IPS-NIHi7 (cell line): ENCODE data around the gene TMEM190.

ENCODE experiments used
- DNase-seq: peaks from one replicate; pipeline ENCODE4 v3.0.0; 2012; ENCODE audit warnings: mixed read lengths; ENCODE audit errors: extremely low spot score

TMEM190 gene

DNA sequence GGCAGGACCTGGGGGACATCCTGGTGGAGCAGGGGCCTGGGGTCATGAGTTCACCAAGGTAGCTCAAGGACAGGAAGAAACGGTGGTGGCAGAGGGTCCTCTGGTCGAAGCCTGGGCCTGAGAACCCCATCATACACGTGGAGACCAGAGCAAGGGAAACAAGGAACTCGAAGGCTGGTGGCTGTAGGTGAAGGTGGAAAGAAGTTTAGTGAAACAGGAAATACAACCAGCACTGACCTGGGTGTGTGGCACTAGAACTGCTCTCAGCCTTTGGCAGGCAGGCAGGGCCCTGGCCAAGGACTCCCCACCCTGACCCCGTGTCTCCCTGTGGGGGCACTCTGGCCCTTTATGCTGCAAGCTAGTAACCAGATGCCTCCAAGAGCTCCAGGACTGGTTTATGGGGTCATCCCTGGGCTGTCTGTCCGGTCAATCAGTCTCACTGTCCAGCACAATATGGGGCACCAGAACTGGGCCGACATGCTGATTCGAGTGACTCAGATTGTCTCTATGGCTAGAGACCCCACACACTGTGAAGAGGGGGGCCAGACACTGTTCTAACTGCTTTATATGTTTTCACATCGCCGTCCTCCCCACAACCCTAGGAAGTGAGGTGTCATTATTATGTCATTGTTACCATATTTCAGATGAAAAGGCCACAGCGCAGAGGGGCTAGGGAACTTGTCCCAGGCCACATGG, 25.9 kb upstream of the TMEM190 start:
- no peak for DNase-seq

GRCh38 chr19:55352040-55352439, 24.6 kb upstream of the TMEM190 start:
- no peak for DNase-seq

DNA sequence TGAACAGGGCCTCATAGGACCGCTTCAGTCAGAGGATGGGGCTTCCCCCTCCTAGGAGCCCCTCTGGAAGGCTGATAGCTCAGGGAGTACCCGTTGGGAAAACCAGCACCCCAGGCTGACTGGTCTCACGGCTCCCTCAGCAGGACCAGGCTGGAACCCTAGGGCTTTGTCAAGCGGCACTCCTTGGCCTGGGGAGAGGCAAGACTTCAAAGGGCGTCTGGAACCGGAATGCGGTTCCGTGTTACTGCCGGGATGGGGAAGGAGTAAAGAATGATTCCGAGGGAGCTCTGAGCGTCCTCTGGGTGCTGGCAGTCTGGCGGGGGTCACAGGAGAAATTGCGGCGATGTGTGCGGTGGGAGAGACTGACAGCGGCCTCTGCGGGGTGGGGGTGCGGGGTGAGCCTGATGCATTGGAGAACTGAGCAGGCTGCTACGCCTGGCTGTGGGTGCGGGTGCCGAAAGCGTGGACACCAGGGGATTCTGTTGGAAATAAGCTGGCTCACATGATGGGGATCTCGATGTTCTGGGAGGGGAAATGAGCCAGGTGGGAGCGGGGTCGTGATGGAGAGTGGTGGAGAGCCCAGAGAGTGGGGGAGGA, 24.0 kb upstream of the TMEM190 start:
- no peak for DNase-seq

DNA sequence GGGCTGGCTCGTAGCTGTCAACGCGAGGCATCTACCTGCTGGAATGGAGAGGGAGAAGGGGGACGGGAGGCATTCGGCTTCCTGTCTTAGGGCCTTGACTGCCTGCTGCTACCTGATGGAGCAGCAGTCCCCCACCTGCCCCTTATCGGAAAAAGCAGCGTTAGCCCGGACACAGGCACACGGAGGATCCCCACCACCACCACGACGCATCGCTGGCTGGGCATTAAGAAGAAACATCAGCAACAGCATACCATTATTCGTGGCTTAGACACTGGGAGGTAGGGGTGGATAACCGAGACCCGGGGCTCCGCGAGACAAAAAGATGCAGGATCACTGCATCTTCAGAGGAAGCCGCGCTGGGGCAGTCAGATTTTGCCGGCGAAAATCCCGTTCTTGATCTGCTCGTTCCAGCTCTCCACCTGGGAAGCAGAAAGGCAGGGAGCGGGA, 23.2 kb upstream of the TMEM190 start:
- DNase-seq: no peak

- peak; percentile 91 for DNase-seq
These were observed 22.6 kb upstream of the TMEM190 start for GRCh38 chr19:55353803-55354697.

DNA sequence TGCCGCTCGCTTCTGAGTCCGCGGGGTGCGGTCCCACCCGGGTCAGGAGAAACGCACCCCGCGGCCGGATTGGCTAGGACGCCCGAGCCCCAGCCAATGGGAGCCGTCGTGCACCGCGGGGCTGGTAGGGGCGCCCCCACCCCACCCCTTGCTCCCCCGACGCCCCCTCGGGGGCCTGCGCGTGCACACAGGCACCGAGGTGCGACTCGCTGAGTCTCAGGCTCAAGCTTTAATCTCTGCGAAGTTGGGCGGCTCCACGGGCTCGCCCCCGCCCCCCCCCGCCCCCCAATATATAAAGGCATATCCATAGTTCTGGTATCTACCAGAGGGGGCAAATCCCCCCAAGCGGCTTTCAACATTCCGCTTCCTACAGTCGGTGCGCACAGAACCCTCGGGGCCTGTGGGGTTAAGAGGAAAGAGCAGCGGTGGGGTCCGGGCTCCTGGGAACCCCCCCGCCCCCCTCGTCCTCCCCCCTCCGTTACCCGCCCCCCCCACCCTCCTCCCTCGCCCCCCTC, 21.9 kb upstream of the TMEM190 start, which contains the start of gene COX6B2:
TSS of gene COX6B2 (minus strand) at position 22 of the 515 bp plus-strand sequence. CDS start 198 bp downstream, outside the sequence.
- DNase-seq: no peak

GRCh38 chr19:55355213-55355821, 21.3 kb upstream of the TMEM190 start:
- no peak for DNase-seq

DNA sequence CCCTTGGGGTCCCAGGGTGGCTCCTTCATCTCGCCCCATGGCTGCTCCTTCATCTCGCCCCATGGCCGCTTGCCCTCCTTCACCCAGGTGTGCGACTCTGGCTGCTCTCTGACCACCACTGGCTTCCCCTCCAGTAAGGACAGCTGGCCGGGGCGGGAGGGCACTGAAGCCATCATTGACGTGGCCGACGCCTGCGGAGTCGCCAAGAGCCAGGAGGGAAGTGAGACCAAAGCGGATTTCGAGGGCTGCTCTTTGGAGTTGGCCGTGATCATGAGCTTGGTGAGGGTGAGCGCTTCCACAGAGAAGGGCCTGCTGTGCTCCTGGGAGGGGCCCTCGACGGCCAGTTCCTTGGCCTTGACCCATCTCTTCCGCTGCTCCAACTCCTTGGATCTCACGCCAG, 18.1 kb upstream of the TMEM190 start:
- no peak for DNase-seq

DNA sequence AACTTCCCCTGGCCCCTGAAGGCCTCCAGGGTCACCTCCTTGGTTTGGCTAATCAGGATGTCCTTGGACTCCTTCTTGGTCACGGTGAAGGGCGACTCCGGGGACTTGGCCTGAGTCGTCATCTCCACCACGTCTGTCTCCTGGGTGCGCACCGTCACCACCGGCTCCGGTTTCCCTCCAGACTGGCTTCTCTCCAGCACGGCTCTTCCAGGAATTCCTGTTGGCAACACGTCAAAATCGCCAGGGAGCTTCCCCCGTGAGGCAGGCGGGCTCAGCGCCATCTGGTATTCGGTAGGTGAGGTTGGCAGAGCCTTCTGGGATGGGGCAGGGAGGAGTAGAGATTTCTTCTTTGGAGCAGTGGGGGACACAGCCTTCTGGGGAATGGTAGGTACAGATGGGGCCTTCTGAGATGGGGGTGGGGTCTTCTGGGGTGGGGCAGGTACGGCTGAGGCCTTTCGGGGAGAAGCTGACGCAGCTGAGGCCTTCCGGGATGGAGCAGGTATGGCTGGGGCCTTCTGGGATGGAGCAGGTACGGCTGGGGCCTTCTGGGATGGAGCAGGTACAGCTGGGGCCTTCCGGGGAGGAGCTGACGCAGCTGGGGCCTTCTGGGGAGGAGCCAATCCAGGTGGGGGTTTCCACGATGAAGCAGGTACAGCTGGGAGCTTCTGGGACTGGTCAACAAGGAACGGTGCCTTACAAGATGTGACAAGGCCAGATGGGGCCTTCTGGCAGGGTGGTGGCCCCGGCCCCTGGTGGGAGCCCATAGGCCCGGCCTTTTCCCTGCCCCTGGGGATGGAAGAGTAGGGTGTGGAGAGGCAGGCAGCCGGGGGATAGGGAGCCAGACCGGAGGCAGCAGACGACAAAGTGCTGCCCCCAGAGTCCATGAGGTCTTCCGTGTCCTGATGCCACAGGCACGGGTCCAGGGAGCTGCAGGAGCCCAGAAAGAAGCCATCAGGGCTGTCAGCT, 17.4 kb upstream of the TMEM190 start:
- DNase-seq: no peak

- no peak for DNase-seq
These were observed 15.7 kb upstream of the TMEM190 start for GRCh38 chr19:55360902-55361301.

DNA sequence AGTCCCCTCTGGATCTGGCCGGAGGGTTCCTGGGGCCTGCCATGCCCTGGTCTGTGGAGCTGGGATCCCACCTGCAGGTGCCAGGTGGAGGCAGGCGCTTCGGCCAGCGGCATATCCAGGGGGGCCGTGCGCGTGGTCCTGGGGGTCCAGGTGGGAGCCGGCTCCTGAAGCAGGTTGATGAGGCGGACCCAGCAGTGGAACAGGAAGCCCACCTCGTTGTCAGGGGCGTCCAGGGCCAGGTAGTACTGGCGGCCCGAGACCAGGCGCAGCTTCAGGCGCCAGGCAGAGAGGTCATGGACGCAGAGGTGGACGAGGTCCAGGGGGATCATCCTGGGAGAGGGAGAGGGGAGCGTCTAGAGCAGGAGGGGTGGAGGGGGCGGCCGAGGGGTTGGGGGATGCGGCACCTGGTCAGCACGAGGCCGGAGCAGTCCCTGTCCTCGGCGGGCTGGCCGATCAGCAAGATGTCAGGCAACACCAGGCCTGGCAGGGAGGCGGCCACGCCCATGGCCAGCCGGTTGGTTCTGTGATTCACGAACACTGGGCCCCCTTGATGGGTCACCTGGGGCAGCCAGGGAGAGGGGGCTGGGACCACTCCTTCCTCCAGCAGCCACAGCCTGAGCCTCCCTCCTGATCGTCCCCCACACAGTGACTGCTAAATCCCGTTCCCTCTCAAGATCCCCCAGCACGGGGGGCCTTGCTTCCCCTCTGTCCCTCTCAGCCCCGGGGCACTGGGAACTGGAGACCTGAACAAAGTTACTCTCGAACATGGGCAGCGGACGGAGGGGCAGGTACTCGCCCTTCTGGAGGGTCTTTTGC, 14.2 kb upstream of the TMEM190 start:
- no peak for DNase-seq

GRCh38 chr19:55362990-55363716, 13.5 kb upstream of the TMEM190 start, which contains the start of gene GARIN5B:
Gene GARIN5B, minus strand, starts transcription at chr19:55363260. Its CDS starts 194 bp downstream, at chr19:55363066.
- DNase-seq: no peak

DNA sequence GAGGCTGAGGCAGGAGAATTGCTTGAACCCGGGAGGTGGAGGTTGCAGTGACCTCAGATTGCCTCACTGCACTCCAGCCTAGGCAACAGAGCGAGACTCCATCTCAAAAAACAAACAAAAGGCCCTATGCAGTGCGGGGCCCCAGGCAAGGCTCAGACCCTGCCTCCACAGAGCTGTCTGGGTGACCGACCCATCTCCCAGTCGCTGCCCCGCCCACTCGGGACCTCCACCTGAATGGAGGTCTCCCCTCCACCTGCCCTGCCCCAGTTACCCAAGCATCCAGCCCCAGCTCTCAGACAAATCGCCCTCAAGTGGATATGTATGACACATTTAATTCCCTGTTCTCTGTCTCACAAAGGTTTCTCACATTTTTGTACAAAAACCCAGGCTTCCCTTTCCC, 11.4 kb upstream of the TMEM190 start:
- no peak for DNase-seq

- DNase-seq: no peak
These were observed 10.7 kb upstream of the TMEM190 start for GRCh38 chr19:55365964-55366363.

DNA sequence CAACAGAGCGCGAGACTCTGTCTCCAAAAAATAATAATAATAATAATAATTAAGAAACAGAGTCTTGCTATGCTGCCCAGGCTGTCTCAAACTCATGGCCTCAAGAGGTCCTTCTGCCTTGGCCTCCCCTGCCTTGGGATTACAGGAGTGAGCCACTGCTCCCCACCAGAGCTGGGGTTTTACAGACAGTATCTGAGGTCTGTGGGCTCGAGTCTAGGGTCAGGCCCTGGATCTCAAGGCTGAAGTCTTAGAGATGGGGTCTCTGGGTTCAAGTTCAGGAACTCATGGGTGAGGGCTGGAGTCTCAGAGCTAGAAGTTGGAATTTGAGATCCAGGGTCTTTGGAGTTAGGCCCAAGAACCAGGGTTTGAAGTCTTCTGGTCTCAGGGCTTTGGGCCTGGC, 9.8 kb upstream of the TMEM190 start:
- no peak for DNase-seq

DNA sequence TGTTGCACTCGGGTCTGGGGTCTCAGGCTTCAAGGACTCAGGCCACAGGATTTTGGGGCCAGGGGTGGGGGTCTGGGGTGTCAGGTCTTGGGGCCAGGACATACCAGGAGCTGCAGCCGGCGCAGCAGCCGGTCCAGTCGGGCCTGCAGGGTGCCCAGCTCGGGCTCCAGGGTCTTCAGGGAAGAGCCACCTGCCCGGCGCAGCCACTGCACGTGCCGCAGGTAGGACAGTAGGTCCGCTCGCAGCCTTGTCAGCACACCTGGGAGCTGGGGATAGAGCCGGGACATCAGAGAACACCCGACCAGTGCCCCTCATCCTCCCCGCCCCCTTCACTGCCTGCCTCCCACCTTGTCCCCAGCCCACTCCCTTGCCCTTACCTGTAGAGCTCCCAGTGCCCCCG, 8.5 kb upstream of the TMEM190 start:
- DNase-seq: no peak

GRCh38 chr19:55368701-55369563, 7.7 kb upstream of the TMEM190 start:
- peak; percentile 70 for DNase-seq
